Thoracic aorta (tissue), 2 donors: ENCODE data around the gene COPA. TPM values are rescaled to one million over a fixed set of nuclear protein-coding genes. Genes with fewer than 3 reads are reported as not detected.

Experiments
- ATAC-seq: fragments of 150-250 bp; one replicate; pipeline ENCODE4 v1.8.0; 2017; ENCODE audit warnings: low read depth; ENCODE audit not compliant: insufficient number of reproducible peaks, low FRiP score
- DNase-seq: peaks from one replicate; pipeline ENCODE4 v3.0.0-alpha.2; 2020; ENCODE audit warnings: low spot score
- H3K27ac ChIP-seq, 2 donors: fragments of 200-600 bp; sonication (generic); 1 replicate in 1 of 2; 2 replicates in 1 of 2; pipeline ENCODE4 v1.5.1; 2016; ENCODE audit warnings: mild to moderate bottlenecking in 2 of 2, moderate library complexity in 2 of 2
- H3K27me3 ChIP-seq: fragments of 200-600 bp; sonication (generic); replicated peaks from 2 replicates; pipeline ENCODE4 v1.6.0; 2016; ENCODE audit warnings: mild to moderate bottlenecking; ENCODE audit not compliant: insufficient read depth
- H3K36me3 ChIP-seq: fragments of 200-600 bp; sonication (generic); one replicate; pipeline ENCODE4 v1.5.1; 2016
- H3K4me1 ChIP-seq, 2 donors: fragments of 200-600 bp; sonication (generic); 1 replicate in 1 of 2; 2 replicates in 1 of 2; pipeline versions ENCODE4 v1.5.1 to v1.6.0; 2016; ENCODE audit warnings: low read depth in 2 of 2, mild to moderate bottlenecking in 1 of 2; ENCODE audit not compliant: control insufficient read depth in 1 of 2
- H3K4me3 ChIP-seq: fragments of 200-600 bp; sonication (generic); 2 replicates; pipeline ENCODE4 v1.5.1; 2016; ENCODE audit warnings: mild to moderate bottlenecking
- H3K9me3 ChIP-seq: fragments of 200-600 bp; sonication (generic); 2 replicates; pipeline ENCODE4 v1.5.1; 2016
- CTCF ChIP-seq: fragments of 200-600 bp; sonication (generic); IDR thresholded peaks from one replicate; pipeline ENCODE4 v1.5.1; 2019; ENCODE audit warnings: antibody characterized with exemption
- total RNA-seq, 2 donors: library from RNA; depleted of rRNA; stranded (reverse); fragments of >200 nt; gene quantifications; one replicate each; pipeline versions ENCODE4 v1.1.0 to v1.2.3, GENCODE V29; 2016

COPA gene
- total RNA-seq, 2 donors from 2014 or later, result 114 to 162 TPM

- no peaks in the 10 kb centered on the region for H3K9me3 ChIP-seq
- DNase-seq (no peak), ATAC-seq (no peak)
- H3K27me3 ChIP-seq, result no peaks in the 10 kb centered on the region
- no peak overlapping the region for H3K4me3 ChIP-seq
- H3K36me3 ChIP-seq, result no peaks in the 10 kb centered on the region
- no peak for TF ChIP-seq CTCF
- no peak overlapping the region for H3K27ac ChIP-seq
- no peaks in the 10 kb centered on the region for H3K4me1 ChIP-seq
Observed at GRCh38 chr1:160362168-160362957, 19.3 kb upstream of the COPA start.

- Histone ChIP-seq H3K27ac (no peak overlapping the region), H3K4me3 (no peak overlapping the region), H3K4me1 (no peaks in the 10 kb centered on the region), H3K9me3 (no peaks in the 10 kb centered on the region), H3K36me3 (peaks cover 3% of the 10 kb centered on the region), H3K27me3 (no peaks in the 10 kb centered on the region)
- ATAC-seq (no peak), DNase-seq (no peak)
- TF ChIP-seq CTCF, result no peak
Observed at GRCh38 chr1:160361814-160362167, 18.7 kb upstream of the COPA start.

- Histone ChIP-seq H3K36me3 (peaks cover 8% of the 10 kb centered on the region), H3K4me3 (no peak overlapping the region), H3K9me3 (no peaks in the 10 kb centered on the region), H3K27ac (no peak overlapping the region), H3K27me3 (no peaks in the 10 kb centered on the region), H3K4me1 (no peaks in the 10 kb centered on the region)
- TF ChIP-seq CTCF, result no peak
- DNase-seq, result no peak
- no peak for ATAC-seq
Observed at GRCh38 chr1:160361199-160361598, 18.1 kb upstream of the COPA start.

- Histone ChIP-seq H3K4me1 (no peaks in the 10 kb centered on the region), H3K27me3 (no peaks in the 10 kb centered on the region), H3K36me3 (peaks cover 17% of the 10 kb centered on the region), H3K4me3 (no peak overlapping the region), H3K27ac (no peak overlapping the region), H3K9me3 (no peaks in the 10 kb centered on the region)
- ATAC-seq (no peak), DNase-seq (no peak)
- TF ChIP-seq CTCF, result no peak
Observed at GRCh38 chr1:160360227-160360695, 17.2 kb upstream of the COPA start.

GRCh38 chr1:160359559-160360226 lies 16.6 kb upstream of the COPA start:
- Histone ChIP-seq H3K9me3 (no peaks in the 10 kb centered on the region), H3K27ac (no peak overlapping the region), H3K4me1 (no peaks in the 10 kb centered on the region), H3K27me3 (no peaks in the 10 kb centered on the region), H3K4me3 (no peak overlapping the region), H3K36me3 (peaks cover 22% of the 10 kb centered on the region)
- ATAC-seq (no peak), DNase-seq (no peak)
- TF ChIP-seq CTCF, result no peak
